ENCODE data around the gene HLA-DQA1. TPM values are rescaled to one million over a fixed set of nuclear protein-coding genes. Genes with fewer than 3 reads are reported as not detected.

The HLA-DQA1 gene
- total and polyA plus RNA-seq, 5 donors from 2014 or later: 4.2 to 86.7 (median 20.3) TPM

DNA sequence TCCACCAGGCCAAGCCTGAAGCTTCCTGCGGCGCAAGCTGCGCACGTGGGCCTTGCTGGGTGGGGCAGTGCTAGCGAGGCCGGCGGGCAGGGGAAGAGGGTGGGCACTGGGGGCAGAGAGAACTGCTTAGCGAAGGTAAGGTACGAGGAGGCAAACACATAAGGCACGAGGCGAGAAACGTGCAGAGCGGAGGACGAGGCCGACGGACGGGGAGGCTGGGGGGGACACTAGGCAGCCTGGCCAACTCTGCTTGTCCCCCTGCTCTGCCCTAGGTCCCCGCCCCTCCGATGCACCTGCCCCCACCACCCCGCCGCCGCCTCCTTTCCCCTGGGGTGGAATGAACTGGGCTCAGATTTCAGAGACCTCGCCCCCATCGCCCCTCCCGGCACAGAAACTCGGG lies 27.1 kb downstream of the HLA-DQA1 start:
- H3K27ac ChIP-seq (ENCODE audit: insufficient read depth, low read length, poor library complexity, severe bottlenecking): peak overlapping the region; percentile 82
- Mint-ChIP-seq H3K4me3 (peak overlapping the region in 3 of 4 donors; percentile 92 to 97 (median 96)), H3K9me3 (no peaks in the 10 kb centered on the region), H3K36me3 (peaks cover 14% of the 10 kb centered on the region), H3K4me1 (peaks cover 18 to 68% (median 55%) of the 10 kb centered on the region in 4 donors), H3K27me3 (peaks cover 5% of the 10 kb centered on the region), H3K27ac (peak overlapping the region in 1 of 3 donors; percentile 95)
- ATAC-seq (ENCODE audit: low read depth in 2 of 2) (no peak), DNase-seq (peak in 1 of 3 donors; percentile 7)
- no peaks in the 10 kb centered on the region for H3K9me3 ChIP-seq (ENCODE audit: control insufficient read depth in 2 of 2, low read length in 2 of 2)
- H3K4me3 ChIP-seq (ENCODE audit: low read depth, low read length): peak overlapping the region; percentile 67
- peaks cover 2% of the 10 kb centered on the region for H3K36me3 ChIP-seq (ENCODE audit: control insufficient read depth, insufficient read depth, low read length)
- no peaks in the 10 kb centered on the region for H3K27me3 ChIP-seq (ENCODE audit: control insufficient read depth, insufficient read depth, low read length)
- peaks cover 18% of the 10 kb centered on the region for H3K4me1 ChIP-seq (ENCODE audit: control insufficient read depth, insufficient read depth, low read length, poor library complexity, severe bottlenecking)

- Mint-ChIP-seq H3K4me1 (peaks cover 18 to 63% (median 50%) of the 10 kb centered on the region in 4 donors), H3K36me3 (peaks cover 9% of the 10 kb centered on the region), H3K27me3 (peaks cover 5% of the 10 kb centered on the region), H3K27ac (peak overlapping the region; percentile 94 to 96 (median 95)), H3K4me3 (peak overlapping the region; percentile 89 to 97 (median 94)), H3K9me3 (no peaks in the 10 kb centered on the region)
- peak; percentile 56 to 75 (median 61) for DNase-seq
- H3K4me1 ChIP-seq (ENCODE audit: control insufficient read depth, insufficient read depth, low read length, poor library complexity, severe bottlenecking): peaks cover 18% of the 10 kb centered on the region
- no peaks in the 10 kb centered on the region for H3K9me3 ChIP-seq (ENCODE audit: control insufficient read depth in 2 of 2, low read length in 2 of 2)
- no peaks in the 10 kb centered on the region for H3K27me3 ChIP-seq (ENCODE audit: control insufficient read depth, insufficient read depth, low read length)
- ATAC-seq (ENCODE audit: low read depth in 2 of 2): peak; percentile 37 to 54
- H3K27ac ChIP-seq (ENCODE audit: insufficient read depth, low read length, poor library complexity, severe bottlenecking): peak overlapping the region; percentile 82
- H3K36me3 ChIP-seq (ENCODE audit: control insufficient read depth, insufficient read depth, low read length): peaks cover 2% of the 10 kb centered on the region
- peak overlapping the region; percentile 92 for H3K4me3 ChIP-seq (ENCODE audit: low read depth, low read length)
Measured at GRCh38 chr6:32664827-32665362, 27.7 kb downstream of the HLA-DQA1 start.

DNA sequence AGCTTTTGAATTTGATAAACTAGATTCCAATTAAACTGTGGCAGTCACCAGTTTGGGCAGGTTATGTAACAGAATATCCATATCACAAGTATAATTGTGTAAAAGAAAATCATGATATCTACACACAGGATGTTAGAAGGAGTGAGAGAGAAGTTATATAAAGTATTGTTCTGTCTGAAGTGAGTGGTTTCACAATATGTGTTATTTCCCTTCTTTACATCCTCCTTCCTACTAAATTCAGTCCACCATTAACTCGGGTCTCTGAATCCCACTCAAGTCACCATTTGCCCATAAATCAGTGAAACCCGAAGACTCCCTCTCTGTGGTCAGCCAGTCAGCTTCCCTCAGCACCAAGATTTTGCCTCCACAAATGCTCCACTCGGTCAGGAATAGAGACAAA lies 28.5 kb downstream of the HLA-DQA1 start:
- Histone ChIP-seq H3K4me3 (ENCODE audit: low read depth, low read length) (peak overlapping the region; percentile 92), H3K4me1 (ENCODE audit: control insufficient read depth, insufficient read depth, low read length, poor library complexity, severe bottlenecking) (peaks cover 18% of the 10 kb centered on the region), H3K9me3 (ENCODE audit: control insufficient read depth in 2 of 2, low read length in 2 of 2) (no peaks in the 10 kb centered on the region), H3K27ac (ENCODE audit: insufficient read depth, low read length, poor library complexity, severe bottlenecking) (peak overlapping the region; percentile 82), H3K27me3 (ENCODE audit: control insufficient read depth, insufficient read depth, low read length) (no peaks in the 10 kb centered on the region), H3K36me3 (ENCODE audit: control insufficient read depth, insufficient read depth, low read length) (peaks cover 2% of the 10 kb centered on the region)
- Mint-ChIP-seq H3K36me3 (peaks cover 3% of the 10 kb centered on the region), H3K4me1 (peaks cover 18 to 55% (median 46%) of the 10 kb centered on the region in 4 donors), H3K27ac (peak overlapping the region; percentile 94 to 96 (median 95)), H3K9me3 (peaks cover 0 to 2% (median 0%) of the 10 kb centered on the region in 7 donors), H3K27me3 (peaks cover 5% of the 10 kb centered on the region), H3K4me3 (peak overlapping the region; percentile 89 to 97 (median 94))
- ATAC-seq (ENCODE audit: low read depth in 2 of 2): no peak
- peak in 2 of 3 donors; percentile 36 to 53 for DNase-seq

DNA sequence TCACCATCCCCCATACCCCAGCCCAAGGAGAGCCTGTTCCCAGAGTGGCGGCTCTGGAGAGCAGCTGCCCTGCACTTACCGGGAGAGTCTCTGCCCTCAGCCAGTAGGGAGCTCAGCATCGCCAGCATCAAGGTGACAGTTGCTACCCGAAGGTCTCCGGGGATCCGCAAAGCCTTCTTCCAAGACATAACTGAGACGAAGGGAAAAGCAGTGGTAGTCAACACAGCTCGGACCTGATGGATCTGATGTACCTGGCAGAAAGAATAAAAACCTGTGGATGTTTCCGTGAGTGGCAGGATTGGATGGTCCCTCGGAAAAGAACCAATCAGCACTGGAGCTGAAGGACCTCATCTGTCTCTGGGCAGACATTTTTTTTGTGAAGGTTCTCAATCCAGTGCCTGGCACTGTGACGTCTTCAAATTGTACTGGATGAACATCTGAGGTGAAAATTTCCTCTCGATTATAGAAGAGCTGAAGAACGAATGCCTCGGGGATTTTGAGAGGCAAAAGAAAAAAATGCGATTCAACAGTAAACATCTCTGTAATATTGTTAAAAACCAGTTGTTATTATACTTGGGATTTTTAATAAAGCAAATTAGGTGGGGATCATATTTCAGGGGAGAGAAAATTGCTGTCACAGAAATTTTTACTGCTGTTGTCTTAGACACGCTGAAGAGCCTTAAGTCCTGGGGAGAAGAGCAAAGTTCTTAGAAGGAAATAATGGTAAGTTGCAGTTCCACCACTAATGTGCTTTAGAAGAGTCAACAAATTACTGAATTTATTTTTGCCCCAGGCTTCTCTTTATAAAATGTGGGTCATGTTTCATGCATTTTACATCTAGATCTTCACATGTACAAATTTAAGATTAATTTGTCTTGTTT lies 29.5 kb downstream of the HLA-DQA1 start, which contains the start of gene HLA-DQB1:
Gene HLA-DQB1, minus strand, starts transcription at position 238 of the 881 bp plus-strand sequence. Its CDS starts 50 bp downstream, at position 188.
- peak within 1 kb of the TSS; percentile 82 for H3K27ac ChIP-seq (ENCODE audit: insufficient read depth, low read length, poor library complexity, severe bottlenecking)
- H3K9me3 ChIP-seq (ENCODE audit: control insufficient read depth in 2 of 2, low read length in 2 of 2): no peaks in the 10 kb centered on the region

GRCh38 chr6:32668226-32668747 lies 31.1 kb downstream of the HLA-DQA1 start:
- H3K27me3 Mint-ChIP-seq: peaks cover 5% of the 10 kb centered on the region
- H3K36me3 Mint-ChIP-seq: no peaks in the 10 kb centered on the region
- Histone ChIP-seq H3K9me3 (ENCODE audit: control insufficient read depth in 2 of 2, low read length in 2 of 2) (no peaks in the 10 kb centered on the region), H3K4me3 (ENCODE audit: low read depth, low read length) (peak overlapping the region; percentile 54), H3K27ac (ENCODE audit: insufficient read depth, low read length, poor library complexity, severe bottlenecking) (peak overlapping the region; percentile 82), H3K27me3 (ENCODE audit: control insufficient read depth, insufficient read depth, low read length) (no peaks in the 10 kb centered on the region), H3K36me3 (ENCODE audit: control insufficient read depth, insufficient read depth, low read length) (no peaks in the 10 kb centered on the region), H3K4me1 (ENCODE audit: control insufficient read depth, insufficient read depth, low read length, poor library complexity, severe bottlenecking) (peaks cover 18% of the 10 kb centered on the region)
- H3K27ac Mint-ChIP-seq: peak overlapping the region; percentile 18 to 95 (median 46)
- peak; percentile 74 to 90 (median 75) for DNase-seq
- peak; percentile 66 to 74 for ATAC-seq (ENCODE audit: low read depth in 2 of 2)
- H3K4me3 Mint-ChIP-seq: peak overlapping the region in 3 of 4 donors; percentile 73 to 92 (median 89)
- H3K4me1 Mint-ChIP-seq: peaks cover 18 to 40% (median 33%) of the 10 kb centered on the region in 4 donors
- peaks cover 0 to 7% (median 0%) of the 10 kb centered on the region in 7 donors for H3K9me3 Mint-ChIP-seq

More for the DNA sequence above, 29.5 kb downstream of the HLA-DQA1 start, which contains the start of gene HLA-DQB1:
- peaks cover 18 to 49% (median 40%) of the 10 kb centered on the region in 4 donors for H3K4me1 Mint-ChIP-seq
- peak within 1 kb of the TSS; percentile 92 for H3K4me3 ChIP-seq (ENCODE audit: low read depth, low read length)
- no peaks in the 10 kb centered on the region for H3K27me3 ChIP-seq (ENCODE audit: control insufficient read depth, insufficient read depth, low read length)
- no peaks in the 10 kb centered on the region for H3K36me3 Mint-ChIP-seq
- DNase-seq: peak; percentile 77 to 94 (median 77)
- peak within 1 kb of the TSS; percentile 94 to 96 (median 95) for H3K27ac Mint-ChIP-seq
- H3K4me1 ChIP-seq (ENCODE audit: control insufficient read depth, insufficient read depth, low read length, poor library complexity, severe bottlenecking): peaks cover 18% of the 10 kb centered on the region
- H3K36me3 ChIP-seq (ENCODE audit: control insufficient read depth, insufficient read depth, low read length): peaks cover 1% of the 10 kb centered on the region
- ATAC-seq (ENCODE audit: low read depth in 2 of 2): peak; percentile 73 to 82
- peaks cover 0 to 3% (median 0%) of the 10 kb centered on the region in 7 donors for H3K9me3 Mint-ChIP-seq
- H3K4me3 Mint-ChIP-seq: peak within 1 kb of the TSS; percentile 89 to 97 (median 94)
- H3K27me3 Mint-ChIP-seq: peaks cover 5% of the 10 kb centered on the region

- no peaks in the 10 kb centered on the region for H3K36me3 ChIP-seq (ENCODE audit: control insufficient read depth, insufficient read depth, low read length)
- H3K4me1 Mint-ChIP-seq: peaks cover 18 to 36% (median 30%) of the 10 kb centered on the region in 4 donors
- H3K27me3 ChIP-seq (ENCODE audit: control insufficient read depth, insufficient read depth, low read length): no peaks in the 10 kb centered on the region
- DNase-seq: no peak
- peak overlapping the region in 1 of 4 donors; percentile 39 for H3K4me3 Mint-ChIP-seq
- H3K4me1 ChIP-seq (ENCODE audit: control insufficient read depth, insufficient read depth, low read length, poor library complexity, severe bottlenecking): peaks cover 18% of the 10 kb centered on the region
- H3K9me3 Mint-ChIP-seq: peaks cover 0 to 7% (median 0%) of the 10 kb centered on the region in 7 donors
- H3K27me3 Mint-ChIP-seq: peaks cover 5% of the 10 kb centered on the region
- H3K9me3 ChIP-seq (ENCODE audit: control insufficient read depth in 2 of 2, low read length in 2 of 2): no peaks in the 10 kb centered on the region
- H3K27ac ChIP-seq (ENCODE audit: insufficient read depth, low read length, poor library complexity, severe bottlenecking): no peak overlapping the region
- peak overlapping the region in 2 of 3 donors; percentile 7 to 36 for H3K27ac Mint-ChIP-seq
- no peaks in the 10 kb centered on the region for H3K36me3 Mint-ChIP-seq
- no peak for ATAC-seq (ENCODE audit: low read depth in 2 of 2)
- no peak overlapping the region for H3K4me3 ChIP-seq (ENCODE audit: low read depth, low read length)
Measured at GRCh38 chr6:32669240-32669639, 32.0 kb downstream of the HLA-DQA1 start.

DNA sequence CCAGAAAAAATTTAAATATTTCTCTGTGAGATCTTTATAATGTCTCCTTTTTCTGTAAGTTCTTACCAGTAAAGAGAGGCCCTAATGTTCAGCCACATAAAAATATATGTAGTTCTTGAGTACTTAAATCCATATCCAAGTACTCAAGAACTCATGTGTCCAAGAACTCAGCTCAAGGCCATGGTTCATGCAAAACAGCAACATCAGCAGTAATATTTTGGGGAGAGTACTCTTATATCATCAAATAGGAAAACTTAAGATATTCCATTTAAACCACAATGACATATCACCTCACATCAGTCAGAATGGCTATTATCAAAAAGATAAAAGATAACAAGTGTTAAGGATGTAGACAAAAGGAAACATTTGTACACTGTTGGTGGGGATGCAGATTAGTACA lies 32.7 kb downstream of the HLA-DQA1 start:
- peaks cover 18 to 38% (median 33%) of the 10 kb centered on the region in 4 donors for H3K4me1 Mint-ChIP-seq
- no peaks in the 10 kb centered on the region for H3K36me3 Mint-ChIP-seq
- H3K27ac Mint-ChIP-seq: peak overlapping the region in 1 of 3 donors; percentile 7
- H3K9me3 Mint-ChIP-seq: peaks cover 0 to 7% (median 0%) of the 10 kb centered on the region in 7 donors
- H3K4me3 Mint-ChIP-seq: no peak overlapping the region
- Histone ChIP-seq H3K27ac (ENCODE audit: insufficient read depth, low read length, poor library complexity, severe bottlenecking) (no peak overlapping the region), H3K36me3 (ENCODE audit: control insufficient read depth, insufficient read depth, low read length) (no peaks in the 10 kb centered on the region), H3K9me3 (ENCODE audit: control insufficient read depth in 2 of 2, low read length in 2 of 2) (no peaks in the 10 kb centered on the region), H3K27me3 (ENCODE audit: control insufficient read depth, insufficient read depth, low read length) (no peaks in the 10 kb centered on the region), H3K4me3 (ENCODE audit: low read depth, low read length) (no peak overlapping the region), H3K4me1 (ENCODE audit: control insufficient read depth, insufficient read depth, low read length, poor library complexity, severe bottlenecking) (peaks cover 18% of the 10 kb centered on the region)
- DNase-seq (no peak), ATAC-seq (ENCODE audit: low read depth in 2 of 2) (no peak)
- peaks cover 5% of the 10 kb centered on the region for H3K27me3 Mint-ChIP-seq
